ENCODE data around the gene SPIRE2.
"Not testable (repeated sequence)": the region's sequence is repeated elsewhere in the genome, so short reads cannot be mapped to it uniquely, and the experiment has no call there.

DNA sequence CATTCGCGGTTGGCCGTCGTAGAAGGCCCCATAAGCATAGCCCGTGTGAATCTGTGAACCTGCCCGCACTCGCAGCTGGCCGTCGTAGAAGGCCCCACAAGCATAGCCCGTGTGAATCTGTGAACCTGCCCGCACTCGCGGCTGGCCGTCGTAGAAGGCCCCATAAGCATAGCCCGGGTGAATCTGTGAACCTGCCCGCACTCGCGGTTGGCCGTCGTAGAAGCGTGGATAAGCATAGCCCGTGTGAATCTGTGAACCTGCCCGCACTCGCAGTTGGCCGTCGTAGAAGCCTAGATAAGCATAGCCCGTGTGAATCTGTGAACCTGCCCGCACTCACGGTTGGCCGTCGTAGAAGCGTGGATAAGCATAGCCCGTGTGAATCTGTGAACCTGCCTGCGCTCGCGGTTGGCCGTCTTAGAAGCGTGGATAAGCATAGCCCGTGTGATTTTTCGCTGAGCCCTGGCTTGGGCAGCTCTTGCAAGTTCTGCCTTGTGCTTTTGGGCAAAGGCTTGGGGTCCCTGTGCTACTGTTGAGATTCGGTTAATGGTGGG is 6.6 kb downstream of the SPIRE2 start:
- TF ChIP-seq, protein P1, sequence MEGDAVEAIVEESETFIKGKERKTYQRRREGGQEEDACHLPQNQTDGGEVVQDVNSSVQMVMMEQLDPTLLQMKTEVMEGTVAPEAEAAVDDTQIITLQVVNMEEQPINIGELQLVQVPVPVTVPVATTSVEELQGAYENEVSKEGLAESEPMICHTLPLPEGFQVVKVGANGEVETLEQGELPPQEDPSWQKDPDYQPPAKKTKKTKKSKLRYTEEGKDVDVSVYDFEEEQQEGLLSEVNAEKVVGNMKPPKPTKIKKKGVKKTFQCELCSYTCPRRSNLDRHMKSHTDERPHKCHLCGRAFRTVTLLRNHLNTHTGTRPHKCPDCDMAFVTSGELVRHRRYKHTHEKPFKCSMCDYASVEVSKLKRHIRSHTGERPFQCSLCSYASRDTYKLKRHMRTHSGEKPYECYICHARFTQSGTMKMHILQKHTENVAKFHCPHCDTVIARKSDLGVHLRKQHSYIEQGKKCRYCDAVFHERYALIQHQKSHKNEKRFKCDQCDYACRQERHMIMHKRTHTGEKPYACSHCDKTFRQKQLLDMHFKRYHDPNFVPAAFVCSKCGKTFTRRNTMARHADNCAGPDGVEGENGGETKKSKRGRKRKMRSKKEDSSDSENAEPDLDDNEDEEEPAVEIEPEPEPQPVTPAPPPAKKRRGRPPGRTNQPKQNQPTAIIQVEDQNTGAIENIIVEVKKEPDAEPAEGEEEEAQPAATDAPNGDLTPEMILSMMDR (conservative IDR thresholded peaks at IDR 0.05 in 1 of 2, IDR thresholded peaks at IDR 0.05 in 1 of 2; ENCODE audit: extremely low read depth in 1 of 2, insufficient read depth in 1 of 2, low read depth in 1 of 2, low read length in 2 of 2) = not testable (repeated sequence)
- not testable (repeated sequence) for TF ChIP-seq EZH2 (IDR thresholded peaks at IDR 0.05; ENCODE audit: borderline replicate concordance, low read length)
